ENCODE results near the gene DLGAP3.

DLGAP3 gene

DNA sequence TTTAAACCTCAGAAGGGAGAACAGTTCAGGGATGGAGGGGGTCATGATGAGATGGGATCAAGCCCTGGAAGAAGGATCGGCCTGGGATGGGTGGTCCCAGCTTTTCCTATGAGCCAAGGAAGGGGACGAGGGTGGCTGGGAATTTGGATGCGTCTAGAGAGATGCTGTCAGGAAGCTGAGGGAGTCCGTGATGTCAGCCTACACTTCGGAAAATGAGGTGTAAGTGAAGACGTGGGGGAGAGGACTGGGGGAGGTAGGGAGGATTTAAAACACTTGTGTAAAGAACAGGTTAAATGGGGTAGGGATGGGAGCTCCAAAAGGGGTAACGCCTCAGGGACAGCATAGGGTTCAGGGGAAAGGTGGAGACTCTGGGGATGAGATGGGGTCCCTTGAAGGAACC is 27.5 kb downstream of the DLGAP3 start:
- no peak for DNase-seq

DNA sequence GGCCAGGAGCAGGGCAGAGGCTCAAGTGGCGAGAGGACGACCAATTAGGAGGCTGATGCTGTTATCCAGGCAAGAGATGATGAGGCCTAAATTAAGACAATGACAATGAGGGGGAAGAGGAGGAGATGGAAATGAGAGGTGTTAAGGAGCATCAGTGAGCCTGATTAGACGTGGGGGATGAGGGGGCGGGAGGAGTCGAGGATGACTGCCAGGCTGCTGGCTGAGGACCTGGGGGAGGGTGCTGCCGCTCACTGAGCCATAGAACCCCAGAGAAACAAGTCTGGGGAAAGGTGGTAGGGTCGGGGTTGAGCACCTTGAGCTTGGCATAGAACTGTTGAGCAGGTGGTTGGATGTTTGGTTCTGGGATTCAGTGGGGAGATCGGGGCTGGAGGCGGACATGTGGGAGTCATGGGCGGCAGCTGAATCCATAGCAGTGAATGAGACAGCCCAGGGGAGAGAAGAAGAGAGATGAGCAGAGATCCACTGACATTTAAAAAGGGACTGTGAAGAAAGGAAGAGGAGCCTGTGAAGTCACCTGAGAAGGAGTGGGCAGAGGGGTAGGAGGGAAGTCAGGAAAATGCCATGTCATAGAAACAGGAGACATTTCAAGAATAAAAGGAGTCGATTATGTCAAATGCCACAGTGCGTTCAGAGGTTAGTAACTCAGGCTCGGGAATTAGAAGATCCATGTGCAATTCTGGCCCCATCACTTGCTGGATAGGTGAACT is 28.5 kb downstream of the DLGAP3 start:
- DNase-seq = no peak

GRCh38 chr1:34899906-34900305 is 29.5 kb downstream of the DLGAP3 start:
- no peak for DNase-seq

GRCh38 chr1:34899471-34899870 is 30.0 kb downstream of the DLGAP3 start:
- no peak for DNase-seq

DNA sequence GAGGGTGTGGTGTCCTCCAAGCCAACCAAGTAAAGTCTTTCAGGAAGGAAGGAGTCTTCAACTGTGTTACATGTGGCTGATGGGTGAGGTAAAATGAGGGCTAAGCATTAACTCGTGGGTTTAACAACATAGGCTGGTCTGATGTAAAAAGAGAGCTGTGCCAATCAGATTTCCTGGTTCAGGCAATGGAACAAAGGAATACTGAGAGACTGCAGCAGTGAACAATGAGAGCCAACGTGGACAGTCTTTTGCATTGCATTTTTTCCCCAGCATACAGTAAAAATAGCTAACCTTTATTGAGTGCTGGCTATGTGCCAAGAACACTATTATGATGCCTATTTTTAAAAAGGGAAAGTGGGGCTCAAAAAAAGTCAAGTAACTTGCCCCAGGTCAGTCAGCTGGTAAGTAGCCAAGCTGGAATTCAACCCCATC is 31.1 kb downstream of the DLGAP3 start:
- DNase-seq = no peak

GRCh38 chr1:34896612-34897011 is 32.8 kb downstream of the DLGAP3 start:
- no peak for DNase-seq

DNA sequence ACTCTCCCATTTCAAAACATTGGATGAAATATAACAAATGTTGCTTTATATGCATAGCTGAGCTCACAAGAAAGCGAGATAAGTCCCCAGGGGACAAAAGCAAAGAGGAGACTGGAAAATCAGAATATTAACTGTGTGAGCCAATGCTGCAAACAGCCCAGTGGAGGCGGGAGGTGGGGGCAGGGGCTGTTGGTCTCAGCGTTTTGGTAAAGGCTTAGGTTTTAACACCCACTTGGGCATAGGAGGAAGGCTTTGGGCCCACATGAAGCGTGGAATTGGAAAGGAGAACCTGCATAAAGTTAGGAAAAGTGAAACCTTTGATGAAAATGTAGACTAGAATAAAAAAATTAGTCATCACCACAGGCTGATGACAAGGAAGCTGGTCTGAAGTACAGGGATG is 39.7 kb downstream of the DLGAP3 start:
- DNase-seq = no peak

GRCh38 chr1:34887593-34887992 is 41.9 kb downstream of the DLGAP3 start:
- DNase-seq = no peak

DNA sequence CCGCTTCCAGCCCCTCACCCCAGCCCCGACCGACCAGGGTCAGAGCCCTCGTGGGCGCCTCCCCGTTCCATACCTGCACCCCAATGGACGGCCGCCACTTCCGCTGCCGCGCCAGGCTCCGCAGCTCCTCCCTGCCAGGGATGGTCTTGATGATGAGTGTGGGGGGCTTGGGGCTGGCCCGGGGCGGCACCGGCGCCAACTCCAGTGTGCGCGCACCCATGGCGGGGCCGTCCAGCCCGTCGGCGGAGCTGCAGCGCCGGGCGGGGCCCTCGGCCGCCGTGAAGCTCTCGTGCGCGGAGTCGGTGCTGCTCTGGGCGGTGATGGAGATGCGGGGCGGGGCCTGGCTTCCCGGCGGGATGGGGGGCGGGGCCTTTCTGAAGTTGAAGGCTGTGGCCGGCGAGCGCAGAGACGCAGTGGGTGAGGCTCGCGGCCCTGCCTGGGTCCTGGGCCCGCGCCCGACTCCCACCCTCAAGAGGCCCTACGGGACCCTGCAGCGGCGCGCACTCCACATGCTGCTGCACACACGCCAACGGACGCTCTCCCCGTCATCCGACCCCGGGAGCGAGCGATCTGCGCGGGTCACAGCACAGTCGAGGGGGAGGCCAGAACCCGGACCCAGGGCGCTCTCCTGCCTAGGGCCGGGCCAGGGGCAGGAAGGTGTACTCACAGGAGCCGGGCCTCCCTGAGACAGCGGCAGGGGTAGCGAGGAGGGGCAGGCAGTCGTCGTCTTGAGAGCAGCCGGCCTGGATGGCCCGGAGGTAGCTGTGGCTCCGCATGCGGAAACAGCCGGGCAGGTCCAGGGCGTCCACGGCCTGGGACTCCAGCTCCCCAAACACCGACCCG is 43.8 kb downstream of the DLGAP3 start:
- DNase-seq = peak; percentile 33

DNA sequence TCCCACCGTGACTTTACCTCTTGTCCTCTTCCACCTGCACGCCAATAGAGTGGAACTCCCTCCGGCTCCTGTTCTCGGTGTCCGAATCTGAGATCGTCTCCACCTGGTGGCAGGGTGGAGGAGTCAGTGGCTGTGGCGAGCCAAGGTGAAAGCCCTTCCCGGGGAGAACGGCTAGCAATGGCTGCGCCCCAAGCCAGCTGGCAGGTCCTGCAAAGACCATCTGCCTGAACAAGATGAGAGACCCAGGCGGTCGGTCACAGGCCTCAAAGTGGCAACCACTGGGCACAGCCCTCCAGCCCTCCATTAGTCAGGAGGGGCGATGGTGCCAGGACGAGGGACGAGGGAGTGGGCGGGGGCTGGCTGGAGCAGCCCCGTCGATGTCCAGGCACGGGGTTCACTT is 44.5 kb downstream of the DLGAP3 start:
- DNase-seq = no peak

DNA sequence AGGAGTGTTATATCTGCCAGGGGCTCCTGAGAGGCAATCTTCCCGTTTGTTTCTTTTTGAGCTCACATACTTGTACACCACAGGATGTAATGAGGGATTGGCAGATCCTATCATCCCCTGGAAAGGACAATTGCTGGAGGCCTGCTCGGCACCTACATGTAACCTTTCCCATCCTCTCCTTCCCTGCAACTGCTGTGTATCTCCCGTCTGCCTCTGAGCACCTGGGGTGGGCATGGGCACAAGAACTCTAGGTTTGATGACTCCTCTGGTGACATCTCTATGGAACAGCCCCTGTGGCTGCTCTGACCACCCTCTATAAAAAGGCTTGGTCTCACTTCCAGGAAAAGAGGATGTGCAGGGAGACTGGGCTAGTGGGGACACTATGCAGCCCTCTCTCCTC is 44.9 kb downstream of the DLGAP3 start:
- DNase-seq = no peak

DNA sequence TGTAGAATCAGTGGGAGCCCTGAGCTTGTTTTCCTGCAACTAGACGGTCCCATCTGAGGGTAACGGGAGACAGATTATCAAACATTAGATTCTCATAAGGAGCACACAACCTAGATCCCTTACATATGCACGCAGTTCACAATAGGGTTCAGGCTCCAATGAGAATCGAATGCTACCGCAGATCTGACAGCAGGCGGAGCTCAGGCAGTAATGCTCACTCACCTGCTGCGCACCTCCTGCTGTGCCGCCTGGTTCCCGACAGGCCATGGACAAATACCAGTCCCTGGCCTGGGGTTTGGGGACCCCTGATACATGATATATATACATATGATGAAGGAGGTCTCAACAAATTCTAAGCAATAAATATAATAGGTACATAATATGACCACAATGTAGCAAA is 50.2 kb downstream of the DLGAP3 start:
- DNase-seq = no peak

GRCh38 chr1:34876406-34876805 is 53.0 kb downstream of the DLGAP3 start:
- DNase-seq = no peak

- DNase-seq = no peak
These were observed 55.0 kb downstream of the DLGAP3 start for GRCh38 chr1:34874296-34874952.

- DNase-seq = no peak
These were observed 57.3 kb downstream of the DLGAP3 start for GRCh38 chr1:34872133-34872503.

- DNase-seq = no peak
These were observed 57.9 kb downstream of the DLGAP3 start for GRCh38 chr1:34871443-34872132.

GRCh38 chr1:34870395-34870794 is 59.1 kb downstream of the DLGAP3 start:
- no peak for DNase-seq

GRCh38 chr1:34869760-34870159 is 59.7 kb downstream of the DLGAP3 start:
- no peak for DNase-seq

- no peak for DNase-seq
These were observed 61.0 kb downstream of the DLGAP3 start for GRCh38 chr1:34868230-34869049.

DNA sequence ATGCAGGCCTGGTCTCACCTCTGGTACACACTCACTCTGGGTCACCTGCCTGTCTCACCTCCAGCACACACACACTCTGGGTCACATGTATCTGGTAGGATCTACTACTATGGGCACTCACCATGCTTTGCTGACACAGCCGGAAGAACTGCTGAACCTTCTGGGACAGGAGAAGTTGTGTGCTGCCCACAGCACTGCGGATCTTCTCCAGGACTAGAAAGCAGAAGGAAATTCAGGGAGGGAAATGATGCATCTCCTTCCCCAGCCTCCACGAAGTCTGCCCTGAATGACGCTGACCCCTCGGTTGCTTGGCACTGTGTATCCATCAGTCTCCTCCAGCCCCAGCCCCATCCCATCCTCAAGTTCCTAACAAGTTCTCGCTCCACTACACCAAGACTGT is 62.0 kb downstream of the DLGAP3 start:
- no peak for DNase-seq

DNA sequence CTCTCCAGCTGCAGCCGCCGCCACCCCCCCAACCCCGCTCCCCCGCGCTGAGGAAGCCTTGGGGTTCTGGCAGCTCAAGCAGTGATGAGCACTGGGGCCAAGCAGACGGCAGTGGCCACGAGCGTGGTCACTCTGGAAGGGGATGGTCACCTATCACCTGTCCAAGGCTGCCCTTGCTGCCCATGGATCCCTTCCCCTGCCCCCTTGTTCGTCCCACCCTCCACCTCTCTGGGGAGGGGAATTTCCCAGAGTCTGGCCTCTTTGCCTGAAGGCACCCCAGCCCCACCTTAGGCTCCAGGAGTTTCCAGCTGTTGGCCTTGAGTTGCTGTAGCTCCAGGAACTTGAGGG is 62.7 kb downstream of the DLGAP3 start:
- DNase-seq = no peak

- peak; percentile 93 for DNase-seq
These were observed 63.3 kb downstream of the DLGAP3 start for GRCh38 chr1:34865981-34866761.
